Smooth muscle cell (in vitro differentiated cells): ENCODE results near the gene KCTD19. TPM values are rescaled to one million over a fixed set of nuclear protein-coding genes. Genes with fewer than 3 reads are reported as not detected.

Experiments
- DNase-seq: peaks from one replicate; lab custom pipeline; 2025; ENCODE audit not compliant: unreplicated experiment; lab: John Stamatoyannopoulos, UW
- H2AFZ ChIP-seq: fragments of 200-600 bp; sonication (generic); 2 replicates; pipeline ENCODE4 v1.6.0; 2016; ENCODE audit warnings: antibody characterized with exemption, low read depth, mild to moderate bottlenecking
- H3F3A ChIP-seq: fragments of 200-600 bp; sonication (generic); 2 replicates; pipeline ENCODE4 v1.6.0; 2017; ENCODE audit warnings: antibody characterized with exemption, low read depth
- H3K27ac ChIP-seq: fragments of 200-600 bp; sonication (generic); 2 replicates; pipeline ENCODE4 v1.5.1; 2016; ENCODE audit warnings: low read depth, mild to moderate bottlenecking
- H3K27me3 ChIP-seq: fragments of 200-600 bp; sonication (generic); 2 replicates; pipeline ENCODE4 v1.6.1; 2016; ENCODE audit warnings: low read depth, mild to moderate bottlenecking
- H3K36me3 ChIP-seq: fragments of 200-600 bp; sonication (generic); 2 replicates; pipeline ENCODE4 v1.5.1; 2016; ENCODE audit warnings: low read depth
- H3K4me1 ChIP-seq: fragments of 200-600 bp; sonication (generic); 2 replicates; pipeline ENCODE4 v1.5.1; 2016; ENCODE audit warnings: low read depth
- H3K4me2 ChIP-seq: fragments of 200-600 bp; sonication (generic); 2 replicates; pipeline ENCODE4 v1.6.0; 2016; ENCODE audit warnings: mild to moderate bottlenecking
- H3K4me3 ChIP-seq: fragments of 200-600 bp; sonication (generic); 2 replicates; pipeline ENCODE4 v1.5.1; 2016; ENCODE audit warnings: mild to moderate bottlenecking
- H3K79me2 ChIP-seq: fragments of 200-600 bp; sonication (generic); 2 replicates; pipeline ENCODE4 v1.6.0; 2016; ENCODE audit warnings: low read depth, mild to moderate bottlenecking
- H3K9ac ChIP-seq: fragments of 200-600 bp; sonication (generic); 2 replicates; pipeline ENCODE4 v1.6.0; 2016; ENCODE audit warnings: low read depth
- H3K9me3 ChIP-seq: fragments of 200-600 bp; sonication (generic); replicated peaks from 2 replicates; pipeline ENCODE4 v1.5.1; 2016; ENCODE audit warnings: low read depth
- H4K20me1 ChIP-seq: fragments of 200-600 bp; sonication (generic); 2 replicates; pipeline ENCODE4 v1.6.0; 2016; ENCODE audit warnings: low read depth
- CTCF ChIP-seq: fragments of 200-600 bp; sonication (generic); IDR thresholded peaks from 2 replicates; pipeline ENCODE4 v1.5.1; 2017; ENCODE audit warnings: borderline replicate concordance, mild to moderate bottlenecking, antibody characterized with exemption; ENCODE audit not compliant: insufficient read depth, poor library complexity, severe bottlenecking
- WGBS: methylation state at CpG from one replicate; pipeline ENCODE4 v1.1.7; 2016; ENCODE audit warnings: low lambda C conversion rate; 5-methylcytosine and 5-hydroxymethylcytosine counted together
- polyA plus RNA-seq: library from polyadenylated mRNA; unstranded; fragments of >200 nt; fragmentation: Nextera tagmentation; extraction: Ambion mirVana; gene quantifications from 2 replicates; pipeline ENCODE4 v1.2.1, GENCODE V29; 2016
- total RNA-seq: library from RNA; depleted of rRNA; stranded (reverse); fragments of >200 nt; gene quantifications from 2 replicates; pipeline ENCODE4 v1.2.3, GENCODE V29; 2014

The KCTD19 gene
- total and polyA plus RNA-seq, 2 experiments from 2014 or later, result 0.04 to 0.49 TPM

GRCh38 chr16:67247192-67248072, 79.1 kb downstream of the KCTD19 start, which contains the start of gene FHOD1:
Gene FHOD1, minus strand, starts transcription at chr16:67247481. Its CDS starts 71 bp downstream, at chr16:67247410.
- peak within 1 kb of the TSS; percentile 97 for H3K27ac ChIP-seq
- peak within 1 kb of the TSS; percentile 69 for H3K9ac ChIP-seq
- H3K9me3 ChIP-seq, result no peaks in the 10 kb centered on the region
- H3F3A ChIP-seq, result peaks cover 40% of the 10 kb centered on the region
- no peaks in the 10 kb centered on the region for H4K20me1 ChIP-seq
- H3K36me3 ChIP-seq, result no peaks in the 10 kb centered on the region
- H3K4me2 ChIP-seq, result peak within 1 kb of the TSS; percentile 99
- no peaks in the 10 kb centered on the region for H3K27me3 ChIP-seq
- TF ChIP-seq CTCF, result no peak
- peaks cover 30% of the 10 kb centered on the region for H3K4me1 ChIP-seq
- peak within 1 kb of the TSS; percentile 71 for H3K4me3 ChIP-seq
- no peak within 1 kb of the TSS for H2AFZ ChIP-seq
- DNase-seq, result peak; percentile 95
- WGBS, result 1% methylated on average over 33 of the region's 60 CpGs
- peaks cover 17% of the 10 kb centered on the region for H3K79me2 ChIP-seq

- Histone ChIP-seq H3F3A (peaks cover 46% of the 10 kb centered on the region), H3K79me2 (peaks cover 20% of the 10 kb centered on the region), H3K27ac (peak overlapping the region; percentile 97), H3K27me3 (no peaks in the 10 kb centered on the region), H4K20me1 (no peaks in the 10 kb centered on the region), H3K4me3 (peak overlapping the region; percentile 71), H3K9me3 (no peaks in the 10 kb centered on the region), H3K36me3 (no peaks in the 10 kb centered on the region), H3K4me1 (peaks cover 31% of the 10 kb centered on the region), H3K9ac (peak overlapping the region; percentile 63), H2AFZ (no peak overlapping the region), H3K4me2 (peak overlapping the region; percentile 99)
- no peak for TF ChIP-seq CTCF
- no peak for DNase-seq
- WGBS, result 2% methylated on average over 21 of the region's 26 CpGs
Measured at GRCh38 chr16:67246756-67247191, 79.8 kb downstream of the KCTD19 start.

- peak; percentile 26 for TF ChIP-seq CTCF
- peak overlapping the region; percentile 63 for H3K9ac ChIP-seq
- peak overlapping the region; percentile 99 for H3K4me2 ChIP-seq
- no peaks in the 10 kb centered on the region for H3K27me3 ChIP-seq
- peak; percentile 93 for DNase-seq
- peak overlapping the region; percentile 71 for H3K4me3 ChIP-seq
- H3K36me3 ChIP-seq, result no peaks in the 10 kb centered on the region
- peaks cover 51% of the 10 kb centered on the region for H3F3A ChIP-seq
- no peaks in the 10 kb centered on the region for H3K9me3 ChIP-seq
- H3K27ac ChIP-seq, result peak overlapping the region; percentile 97
- H3K4me1 ChIP-seq, result peaks cover 36% of the 10 kb centered on the region
- peaks cover 20% of the 10 kb centered on the region for H3K79me2 ChIP-seq
- WGBS, result under 1% methylated on average over 41 of the region's 48 CpGs
- H4K20me1 ChIP-seq, result no peaks in the 10 kb centered on the region
- no peak overlapping the region for H2AFZ ChIP-seq
Measured at GRCh38 chr16:67246081-67246755, 80.3 kb downstream of the KCTD19 start.
